NCI-H226 (cell line): ENCODE results near the gene CENPC.
A peak's percentile ranks its signal among the peaks of the same experiment; 100 is the strongest.
"Not testable (repeated sequence)": the region's sequence is repeated elsewhere in the genome, so short reads cannot be mapped to it uniquely, and the experiment has no call there.

Experiments
- DNase-seq: peaks from one replicate; pipeline ENCODE4 v3.0.0-alpha.2; 2015

The CENPC gene, protein sequence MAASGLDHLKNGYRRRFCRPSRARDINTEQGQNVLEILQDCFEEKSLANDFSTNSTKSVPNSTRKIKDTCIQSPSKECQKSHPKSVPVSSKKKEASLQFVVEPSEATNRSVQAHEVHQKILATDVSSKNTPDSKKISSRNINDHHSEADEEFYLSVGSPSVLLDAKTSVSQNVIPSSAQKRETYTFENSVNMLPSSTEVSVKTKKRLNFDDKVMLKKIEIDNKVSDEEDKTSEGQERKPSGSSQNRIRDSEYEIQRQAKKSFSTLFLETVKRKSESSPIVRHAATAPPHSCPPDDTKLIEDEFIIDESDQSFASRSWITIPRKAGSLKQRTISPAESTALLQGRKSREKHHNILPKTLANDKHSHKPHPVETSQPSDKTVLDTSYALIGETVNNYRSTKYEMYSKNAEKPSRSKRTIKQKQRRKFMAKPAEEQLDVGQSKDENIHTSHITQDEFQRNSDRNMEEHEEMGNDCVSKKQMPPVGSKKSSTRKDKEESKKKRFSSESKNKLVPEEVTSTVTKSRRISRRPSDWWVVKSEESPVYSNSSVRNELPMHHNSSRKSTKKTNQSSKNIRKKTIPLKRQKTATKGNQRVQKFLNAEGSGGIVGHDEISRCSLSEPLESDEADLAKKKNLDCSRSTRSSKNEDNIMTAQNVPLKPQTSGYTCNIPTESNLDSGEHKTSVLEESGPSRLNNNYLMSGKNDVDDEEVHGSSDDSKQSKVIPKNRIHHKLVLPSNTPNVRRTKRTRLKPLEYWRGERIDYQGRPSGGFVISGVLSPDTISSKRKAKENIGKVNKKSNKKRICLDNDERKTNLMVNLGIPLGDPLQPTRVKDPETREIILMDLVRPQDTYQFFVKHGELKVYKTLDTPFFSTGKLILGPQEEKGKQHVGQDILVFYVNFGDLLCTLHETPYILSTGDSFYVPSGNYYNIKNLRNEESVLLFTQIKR

DNA sequence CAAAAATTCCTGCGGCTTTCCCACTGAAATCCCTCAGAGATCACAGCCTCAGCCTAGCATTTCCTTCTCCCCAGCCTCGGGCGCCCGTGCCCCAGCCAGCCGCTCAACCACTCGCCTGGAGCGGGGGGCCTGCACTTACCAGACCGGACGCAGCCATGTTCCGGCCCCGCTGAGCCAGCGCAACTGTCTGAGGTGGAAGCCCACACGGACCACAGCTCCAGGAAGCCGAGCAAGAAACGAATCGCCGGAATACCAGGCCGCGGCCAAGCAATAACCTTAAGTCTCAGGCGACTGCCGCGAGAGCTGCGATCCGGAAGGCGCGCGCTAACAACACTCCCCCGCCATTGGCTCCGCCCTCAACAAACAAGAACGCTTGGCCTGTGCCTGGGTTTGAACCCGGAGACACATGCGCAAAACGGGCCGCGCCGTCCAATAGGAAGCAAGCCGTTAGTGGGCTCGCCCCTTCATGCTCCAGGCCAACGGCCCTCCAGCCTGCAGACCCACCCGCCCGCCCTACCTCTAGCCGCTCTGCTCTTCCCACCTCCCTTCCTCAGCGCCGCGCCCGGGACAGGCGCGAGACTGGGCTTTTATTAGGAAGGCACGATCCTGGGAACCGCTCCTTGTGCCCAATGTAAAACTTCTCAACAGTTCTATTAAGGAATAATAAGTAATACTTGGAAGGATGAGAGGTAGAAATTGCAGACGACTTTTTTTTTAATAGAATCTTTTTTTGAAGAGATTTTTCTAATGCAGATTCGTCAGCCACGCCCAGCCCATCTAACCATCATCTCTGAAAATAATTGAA is at the start of gene CENPC:
Gene CENPC (minus strand): TSS at position 305 of the 805 bp plus-strand sequence. CDS start 148 bp downstream, at position 157.
- peak; percentile 94 for DNase-seq

DNA sequence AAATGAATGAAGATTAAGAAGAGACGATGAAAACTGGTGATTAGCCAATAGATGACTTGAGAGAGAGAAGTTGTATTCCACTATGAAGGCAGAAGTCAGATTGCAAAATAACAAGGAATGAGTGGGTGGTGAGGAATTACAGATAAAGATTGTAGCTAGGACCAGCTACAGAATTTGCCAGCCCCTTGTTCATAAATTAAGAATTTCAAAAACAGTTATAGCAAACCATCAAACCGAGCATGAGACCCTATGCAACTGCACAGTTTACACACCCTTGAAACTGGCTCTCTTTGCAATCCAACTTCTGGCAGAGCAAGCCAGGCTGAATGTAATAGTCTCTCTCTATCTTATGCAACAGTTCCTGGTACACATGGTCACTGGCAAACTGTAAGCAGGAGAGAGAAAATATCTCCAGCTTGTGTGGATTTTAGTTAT is 48.5 kb upstream of the CENPC start:
- DNase-seq: peak; percentile 79

DNA sequence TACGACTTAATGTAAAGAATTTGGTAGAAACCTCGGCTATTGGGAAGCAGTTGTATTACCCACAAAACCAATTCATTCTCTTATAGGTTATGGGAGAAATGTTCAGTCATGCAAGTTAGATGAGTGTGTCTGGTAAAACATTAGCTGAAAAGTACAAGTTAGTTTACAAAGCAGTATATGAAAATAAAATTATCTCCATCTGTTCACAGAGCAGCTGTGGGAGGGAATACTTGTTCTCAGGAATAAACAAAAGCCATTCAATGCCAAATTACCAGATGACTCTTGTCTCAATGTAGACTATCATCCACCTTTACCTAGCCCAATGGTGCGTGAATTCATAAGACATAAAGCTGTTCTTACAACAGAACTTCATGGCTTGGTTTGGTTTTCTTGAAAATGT is 41.9 kb upstream of the CENPC start:
- DNase-seq: no peak

DNA sequence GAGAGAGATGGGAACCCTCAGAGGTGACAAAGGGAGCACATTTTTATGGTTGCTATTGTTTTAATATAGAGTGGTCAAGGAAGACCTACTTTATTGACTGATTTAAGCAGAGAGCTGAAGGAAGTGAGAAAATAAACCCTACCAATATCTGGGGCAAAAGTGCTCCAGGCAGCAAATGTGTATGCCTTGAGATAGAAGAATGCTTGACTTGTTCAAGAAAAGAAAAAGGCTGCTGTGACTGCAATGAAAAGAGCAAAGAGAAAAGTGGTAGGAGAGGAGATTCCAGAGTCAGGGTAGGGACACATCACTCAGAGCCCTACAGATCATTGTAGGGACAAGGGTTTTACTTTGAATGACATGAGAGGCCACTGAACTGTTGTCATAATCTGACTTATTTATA is 39.2 kb upstream of the CENPC start:
- DNase-seq: no peak

DNA sequence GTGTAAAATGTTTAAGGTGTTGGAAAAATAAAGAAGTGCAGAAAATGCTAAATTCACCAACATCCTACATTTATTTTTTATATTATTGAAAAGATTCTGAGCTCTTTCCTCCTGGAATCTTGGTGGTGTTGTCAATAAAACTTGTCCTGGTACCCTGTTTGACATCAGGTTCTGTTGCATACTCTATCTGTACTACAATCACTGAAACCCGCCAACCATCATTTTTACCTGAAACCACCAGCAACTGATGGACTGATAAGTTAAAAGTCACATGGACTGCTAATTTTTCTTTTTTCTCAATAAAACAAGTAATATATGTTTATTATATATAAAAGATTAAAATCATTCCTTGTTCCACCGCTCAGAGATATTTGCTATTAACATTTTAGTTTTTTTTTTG is 36.6 kb upstream of the CENPC start:
- no peak for DNase-seq

DNA sequence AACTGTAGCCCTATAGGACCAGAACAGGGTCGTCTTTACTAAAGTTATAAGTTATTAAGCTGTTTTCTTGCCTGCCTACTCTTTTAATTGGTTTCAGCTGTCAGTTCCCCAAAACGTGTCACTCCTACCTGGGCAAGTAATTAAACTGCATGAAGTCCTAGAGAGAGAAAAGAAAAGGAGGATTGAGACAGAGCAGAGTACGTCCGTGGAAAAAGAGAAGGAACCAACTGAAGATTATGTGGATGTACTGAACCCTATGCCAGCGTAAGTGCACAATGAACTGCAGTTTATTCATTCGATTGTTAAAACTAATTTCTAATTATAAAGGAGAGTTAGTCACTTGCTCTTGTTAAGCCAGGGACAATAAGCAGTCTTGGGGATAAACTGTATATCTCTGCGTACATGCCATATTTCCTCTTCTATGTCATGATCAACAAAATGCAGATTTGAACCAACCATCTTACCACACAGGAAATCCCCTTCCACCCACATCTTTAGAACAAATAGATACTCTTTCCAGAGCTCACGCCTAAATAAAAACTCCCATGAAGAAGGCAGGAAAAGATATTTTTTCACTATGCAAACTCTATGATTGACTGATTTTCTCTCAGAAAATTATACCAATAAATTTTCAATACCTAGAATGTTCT is 36.0 kb upstream of the CENPC start:
- DNase-seq: no peak

DNA sequence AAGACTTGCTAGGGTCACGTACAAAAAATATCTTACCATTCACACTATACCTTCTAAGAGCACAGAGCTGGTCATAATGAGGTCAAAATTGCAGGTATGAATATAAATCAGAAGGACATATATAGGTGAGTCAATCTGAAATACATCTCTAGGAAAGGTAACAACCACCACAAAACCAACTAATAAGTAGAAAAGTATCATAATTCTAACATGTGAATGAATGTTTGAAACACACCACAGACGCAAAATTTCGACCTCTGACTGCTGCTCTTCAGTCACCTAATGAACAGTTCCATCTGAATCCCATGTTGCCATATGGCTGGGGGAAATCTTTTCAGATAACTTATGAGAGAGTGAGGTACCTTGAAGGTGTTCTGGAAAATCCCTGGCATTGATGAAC is 35.3 kb upstream of the CENPC start:
- DNase-seq: no peak

DNA sequence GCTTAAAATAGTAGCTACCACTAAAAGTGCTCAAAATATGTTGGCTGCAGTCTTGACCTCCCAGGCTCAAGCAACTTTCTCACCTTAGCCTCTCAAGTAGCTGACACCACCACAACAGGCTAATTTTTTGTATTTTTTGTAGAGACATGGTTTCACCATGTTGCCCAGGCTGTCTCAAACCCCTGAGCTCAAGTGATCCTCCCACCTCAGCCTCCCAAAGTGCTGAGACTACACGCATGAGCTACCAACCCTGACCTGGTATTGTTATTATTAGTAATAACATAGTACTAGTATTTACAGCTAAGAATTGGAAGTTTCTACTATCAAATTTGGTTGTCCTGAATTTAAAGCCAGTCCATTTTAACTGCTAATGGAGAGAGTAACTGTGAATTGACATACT is 31.2 kb upstream of the CENPC start:
- no peak for DNase-seq

DNA sequence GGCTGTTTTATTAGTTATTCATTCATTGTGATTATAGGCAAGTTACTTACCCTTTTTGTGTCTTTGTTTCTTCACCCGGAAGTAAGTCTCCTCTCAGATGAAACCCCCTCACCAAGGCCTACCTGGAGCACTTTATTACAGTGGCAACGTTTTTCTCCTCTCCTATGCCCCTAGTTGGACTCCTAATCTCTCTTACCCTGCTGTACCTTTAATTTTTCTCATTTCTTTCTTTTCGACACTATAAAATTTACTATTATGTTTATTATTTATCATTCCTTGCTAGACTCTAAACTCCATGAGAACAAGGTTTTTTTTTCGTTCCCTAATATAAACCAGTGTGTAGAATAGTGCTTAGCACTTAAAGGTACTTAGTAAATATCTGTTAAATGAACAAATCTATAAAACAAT is 30.8 kb upstream of the CENPC start:
- DNase-seq: no peak

DNA sequence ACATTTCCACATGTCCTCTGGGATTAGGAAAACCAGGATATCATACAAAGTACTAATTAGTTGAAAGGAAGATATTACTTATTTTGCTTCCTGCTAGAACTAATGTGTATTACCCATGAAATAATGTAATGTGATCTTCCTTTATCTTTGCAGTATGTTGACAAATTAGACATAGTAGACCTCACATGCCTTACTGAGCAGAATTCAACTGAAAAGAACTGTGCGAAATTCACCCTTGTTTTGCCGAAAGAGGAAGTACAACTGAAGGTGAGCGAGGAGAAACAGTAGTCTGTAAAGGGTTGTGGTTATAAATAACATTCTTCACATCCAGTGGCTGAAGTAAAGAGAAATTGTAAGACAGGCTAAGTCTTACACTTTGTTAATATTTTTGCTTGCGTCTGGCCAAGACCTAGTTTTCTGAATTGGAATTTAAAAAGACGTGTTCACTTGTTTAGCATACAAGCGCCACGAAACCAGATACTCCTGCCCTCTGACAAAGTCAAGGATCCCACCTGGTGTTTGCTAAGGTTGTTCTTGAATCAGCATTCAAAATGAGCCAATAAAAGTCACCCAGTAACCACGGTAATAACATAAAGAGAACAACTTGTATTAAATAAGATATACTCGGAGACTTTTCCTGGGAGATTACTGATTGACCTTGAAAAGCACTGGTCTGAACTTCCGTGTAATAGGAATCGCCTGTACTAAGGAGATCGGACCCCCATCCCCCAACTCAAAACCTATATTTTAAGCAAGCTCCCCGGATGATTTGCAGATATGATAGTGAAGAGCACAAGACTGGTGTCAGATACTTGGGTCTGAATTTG is 30.1 kb upstream of the CENPC start:
- no peak for DNase-seq

DNA sequence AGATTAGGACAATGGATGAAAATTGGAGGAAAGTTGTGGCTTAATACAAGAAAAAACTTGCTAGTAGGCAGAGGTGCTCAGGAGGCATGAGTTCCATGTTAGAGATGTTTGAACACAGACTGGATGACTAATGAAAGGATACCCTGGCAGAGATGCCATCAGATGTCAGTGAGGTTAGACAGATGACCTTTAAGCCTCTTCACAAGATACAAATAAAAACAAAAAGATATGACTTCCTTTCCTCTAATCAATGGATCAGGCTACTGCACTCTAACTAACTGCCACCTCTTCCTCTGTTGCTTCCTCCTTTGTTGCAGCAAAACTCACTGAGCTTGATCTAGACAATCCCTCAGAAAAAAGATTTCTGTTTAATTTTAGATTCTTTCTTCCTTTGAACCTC is 27.9 kb upstream of the CENPC start:
- DNase-seq: no peak

DNA sequence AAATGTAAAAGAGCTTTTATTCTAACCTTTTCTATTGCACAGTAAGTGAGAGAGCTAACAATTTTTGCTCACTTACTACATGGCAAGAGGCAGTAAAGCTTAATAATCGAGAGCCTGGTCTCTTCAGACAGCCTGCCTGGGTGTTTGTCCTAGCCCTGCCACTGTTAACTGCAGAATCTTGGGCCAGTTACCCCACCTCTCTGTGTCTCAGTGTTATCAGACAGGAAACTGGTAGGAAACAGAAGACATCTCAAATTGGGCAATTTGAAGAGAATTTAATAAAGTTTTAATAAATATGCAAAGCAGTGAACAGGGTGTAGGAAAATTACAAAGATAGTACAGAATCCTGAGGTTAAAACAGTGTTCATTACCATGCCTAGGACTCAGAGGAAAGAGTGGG is 26.7 kb upstream of the CENPC start:
- no peak for DNase-seq

DNA sequence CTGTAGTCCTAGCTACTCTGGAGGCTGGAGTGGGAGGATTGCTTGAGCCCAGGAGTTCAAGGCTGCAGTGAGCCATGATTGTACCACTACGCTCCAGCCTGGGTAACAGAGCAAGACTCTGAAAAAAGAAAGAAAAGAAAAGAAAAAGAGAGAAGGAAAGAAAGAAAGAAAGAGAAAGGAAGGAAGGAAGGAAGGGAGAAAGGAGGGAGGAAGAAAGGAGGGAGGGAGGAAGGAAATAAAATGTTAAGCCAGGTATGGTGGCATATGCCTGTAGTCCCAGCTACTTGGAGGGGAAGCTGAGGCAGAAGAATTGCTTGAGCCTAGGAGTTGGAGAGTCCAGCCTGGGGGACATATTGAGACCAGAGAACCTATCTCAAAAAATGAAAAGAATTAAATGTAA is 25.2 kb upstream of the CENPC start:
- no peak for DNase-seq

DNA sequence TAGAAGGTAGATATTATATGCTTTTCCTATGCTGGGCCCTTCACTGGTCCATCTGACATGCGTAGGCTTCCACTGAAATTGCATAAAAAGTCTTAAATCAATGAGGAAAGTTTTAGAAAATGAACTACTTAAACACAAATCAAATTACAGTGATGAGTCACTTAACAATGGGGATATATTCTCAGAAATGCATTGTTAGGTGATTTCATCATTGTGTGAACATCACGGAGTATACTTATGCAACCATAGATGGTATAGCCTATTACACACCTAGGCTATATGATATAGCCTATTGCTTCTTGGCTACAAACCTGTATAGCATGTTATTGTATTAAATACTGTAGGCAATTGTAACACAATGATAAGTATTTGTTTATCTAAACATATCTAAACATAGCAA is 23.5 kb upstream of the CENPC start:
- peak; percentile 30 for DNase-seq

DNA sequence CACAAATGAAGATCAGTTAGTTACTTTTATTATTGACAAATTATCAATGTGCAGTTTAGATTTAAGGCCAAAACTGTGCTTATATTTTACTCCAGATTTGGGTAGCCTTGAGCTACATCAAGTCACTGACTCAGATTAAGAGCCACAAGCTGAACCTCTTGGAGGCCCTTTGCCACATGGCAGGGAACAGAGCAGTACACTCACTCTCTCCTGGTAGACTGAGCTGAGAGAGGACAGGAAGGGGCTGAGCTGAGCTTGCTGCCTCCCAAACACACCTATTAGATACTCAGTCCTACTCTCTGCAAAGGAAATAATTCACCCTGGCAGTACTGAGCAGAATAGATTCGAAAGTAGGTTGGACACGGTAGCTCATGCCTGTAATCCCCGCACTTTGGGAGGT is 21.0 kb upstream of the CENPC start:
- no peak for DNase-seq

DNA sequence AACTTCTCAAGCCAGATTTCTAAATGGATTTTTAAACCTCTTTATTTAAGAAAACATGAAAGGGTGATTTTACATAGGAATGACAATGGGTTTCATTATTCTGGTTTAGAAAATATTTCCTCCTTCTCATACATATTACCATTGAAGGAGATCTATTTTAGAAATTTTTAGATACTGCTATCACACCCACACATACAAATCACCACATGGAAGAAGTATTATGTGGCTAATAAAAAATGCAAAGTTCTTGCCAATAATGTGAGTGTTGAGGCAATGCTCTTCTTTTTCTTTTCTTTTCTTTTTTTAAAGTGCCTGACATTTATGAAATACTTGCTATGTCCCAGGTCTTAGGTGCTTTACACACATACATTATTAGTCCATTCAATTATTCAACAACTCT is 20.0 kb upstream of the CENPC start:
- no peak for DNase-seq

DNA sequence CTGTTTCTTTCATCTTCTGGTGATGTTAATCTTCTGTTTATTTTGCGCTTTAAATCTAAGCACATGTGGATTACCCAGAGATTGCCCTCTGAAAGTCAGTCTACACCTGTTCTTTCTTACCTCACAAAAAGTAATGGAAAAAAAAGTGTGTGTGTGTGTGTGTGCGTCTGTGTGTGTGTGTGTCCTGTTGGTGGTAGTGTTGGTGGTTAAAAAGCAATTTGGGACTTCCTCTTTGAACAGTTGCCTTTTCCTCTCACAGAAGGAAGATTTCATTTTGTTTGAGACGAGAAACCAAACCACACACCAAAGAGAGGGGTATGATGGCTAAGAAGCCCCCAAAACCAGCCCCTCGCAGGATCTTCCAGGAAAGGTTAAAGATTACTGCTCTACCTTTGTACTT is 13.2 kb upstream of the CENPC start, which contains the start of gene STAP1:
Gene STAP1 (plus strand): TSS at position 235 of the 400 bp plus-strand sequence. CDS start 83 bp downstream, at position 318.
- DNase-seq: no peak

DNA sequence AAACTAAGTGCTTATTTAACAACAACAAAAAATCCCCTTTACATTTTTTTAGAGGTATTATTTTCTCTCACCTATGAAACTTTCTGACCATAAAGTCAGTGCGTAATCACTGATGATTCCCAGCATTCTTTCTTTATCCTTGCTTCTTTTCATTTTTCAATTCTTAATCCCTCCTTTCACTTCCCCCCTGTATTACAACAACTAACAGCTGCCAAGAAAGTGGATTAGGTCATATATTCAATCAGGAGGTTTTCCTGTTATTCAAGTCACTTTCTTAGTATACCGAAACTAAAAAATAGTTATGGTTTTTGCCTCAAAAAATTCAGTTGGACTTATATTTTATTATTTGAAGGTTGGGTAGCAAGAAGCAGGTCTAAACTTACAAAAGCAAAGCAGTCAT is 11.1 kb upstream of the CENPC start:
- no peak for DNase-seq

DNA sequence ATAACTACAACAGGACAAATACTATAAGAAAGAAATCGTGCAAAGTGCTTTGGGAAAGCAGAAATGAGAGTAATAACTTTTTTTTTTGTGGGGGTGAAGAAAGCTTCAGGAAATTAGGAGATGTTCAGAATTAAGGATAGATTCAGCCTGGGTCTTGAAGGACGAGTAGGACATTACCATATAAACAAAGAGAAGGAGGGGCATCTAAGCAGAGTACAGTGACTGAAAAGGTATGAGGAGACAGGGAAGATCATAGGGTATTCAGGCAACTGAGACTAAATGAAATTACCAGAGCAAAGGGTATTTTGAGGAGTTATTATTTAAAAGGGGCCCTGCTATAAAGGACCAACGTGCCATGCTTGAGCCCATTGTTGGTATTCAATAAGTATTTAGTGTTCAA is 10.1 kb upstream of the CENPC start:
- no peak for DNase-seq

DNA sequence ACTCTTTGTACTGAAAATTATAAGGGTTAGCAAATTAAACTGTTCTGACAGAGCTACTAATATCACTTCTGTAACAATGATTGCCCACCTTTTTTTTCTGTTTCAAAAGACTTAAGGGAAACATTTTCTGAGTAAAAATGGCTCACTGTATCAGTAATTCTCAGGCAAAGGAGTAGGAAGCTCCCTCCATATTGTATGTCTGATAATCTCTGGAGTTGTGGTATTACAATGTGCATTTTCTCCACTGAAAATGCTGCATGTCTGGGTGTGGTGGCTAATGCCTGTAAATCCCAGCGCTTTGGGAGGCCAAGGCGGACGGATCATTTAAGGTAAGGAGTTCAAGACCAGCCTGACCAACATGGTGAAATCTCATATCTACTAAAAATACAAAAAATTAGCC is 8.8 kb upstream of the CENPC start:
- no peak for DNase-seq

DNA sequence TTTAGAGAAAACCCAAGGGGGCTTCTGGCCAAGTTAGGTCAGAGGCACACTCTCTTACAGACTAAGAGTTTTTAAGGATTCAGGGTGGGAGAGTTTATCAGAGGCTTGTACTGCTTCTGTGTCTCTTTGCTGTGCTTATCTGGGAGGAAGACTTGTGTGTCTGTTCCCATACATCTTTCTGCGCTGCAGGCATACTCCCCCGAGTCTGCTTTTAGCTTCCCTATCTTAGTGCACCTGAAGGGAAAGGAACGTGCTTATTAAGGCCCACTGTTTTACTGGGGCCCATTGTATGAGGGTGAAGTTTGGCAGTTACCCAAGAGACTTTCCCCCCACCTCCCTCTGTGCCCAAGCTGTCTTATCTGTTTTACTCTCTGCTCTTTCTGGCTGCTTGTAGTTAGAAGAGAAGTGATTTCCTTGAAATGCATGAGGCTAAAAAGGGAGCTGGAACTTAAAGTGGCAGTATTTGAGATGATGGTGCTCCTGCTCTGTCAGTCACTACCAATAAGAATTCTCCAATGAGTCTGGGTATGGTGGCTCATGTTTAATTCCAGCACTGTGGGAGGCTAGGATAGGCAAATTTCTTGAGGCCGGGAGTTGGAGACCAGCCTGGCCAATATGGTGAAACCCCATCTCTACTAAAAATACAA is 7.0 kb upstream of the CENPC start:
- not testable (repeated sequence) for DNase-seq
